Psoas muscle (tissue), 8 donors: ENCODE results near the gene WDR7. TPM values are rescaled to one million over a fixed set of nuclear protein-coding genes. Genes with fewer than 3 reads are reported as not detected.

Experiments used
- ATAC-seq, 4 donors: fragments of 200-7000 bp; cut with Tn5 transposase; one replicate each; pipeline ENCODE4 v1.9.1; 2020; ENCODE audit warnings: moderate library complexity in 3 of 4, mild to moderate bottlenecking in 2 of 4
- DNase-seq, 2 donors: peaks; one replicate each; pipeline ENCODE4 v3.0.0-alpha.2; 2020
- H3K27ac ChIP-seq: fragments of 200-600 bp; one replicate; pipeline ENCODE4 v1.8.0; 2022
- H3K27me3 ChIP-seq, 3 donors: fragments of 200-600 bp in 1 of 3; one replicate each; pipeline versions ENCODE4 v1.6.1 to v1.8.0; 2013 to 2022; ENCODE audit warnings: low read length in 2 of 3, mild to moderate bottlenecking in 2 of 3, moderate library complexity in 1 of 3; ENCODE audit not compliant: insufficient read depth in 3 of 3
- H3K36me3 ChIP-seq, 2 donors: fragments of 200-600 bp in 1 of 2; one replicate each; pipeline versions ENCODE4 v1.6.1 to v1.8.0; 2013 to 2022; ENCODE audit warnings: low read depth in 1 of 2, mild to moderate bottlenecking in 1 of 2, moderate library complexity in 1 of 2; ENCODE audit not compliant: insufficient read depth in 1 of 2
- H3K4me1 ChIP-seq: fragments of 200-600 bp; one replicate; pipeline ENCODE4 v1.8.0; 2022
- H3K4me3 ChIP-seq: fragments of 200-600 bp; one replicate; pipeline ENCODE4 v1.8.0; 2022; ENCODE audit warnings: mild to moderate bottlenecking
- H3K9me3 ChIP-seq: fragments of 200-600 bp; one replicate; pipeline ENCODE4 v1.8.0; 2022
- WGBS, 3 donors: extraction: QIAGEN DNeasy Blood & Tissue Kit; methylation state at CpG; one replicate each; pipeline versions ENCODE4 v1.1.6 to v1.1.7; 2013; 5-methylcytosine and 5-hydroxymethylcytosine counted together
- intact Hi-C, 2 donors: fragments of 100-400 bp; cut with DNase I; formaldehyde crosslinking; loops; one replicate each; pipeline versions ENCODE4 v1.11.0 to v1.14.2; 2022
- polyA plus RNA-seq, 3 donors: library from polyadenylated mRNA; stranded (reverse); fragments of 200-250 nt; gene quantifications; one replicate each; pipeline ENCODE4 v1.2.3, GENCODE V29; 2013
- total RNA-seq, 4 donors: library from RNA; stranded (reverse); fragmentation: NEBNext Ultra II Directional in 2 of 4; extraction: Animal tissue kit (Norgen Biotek cat#: 25700) in 2 of 4; gene quantifications; one replicate each; pipeline versions ENCODE4 v1.2.1 to v1.2.4, GENCODE V29; 2021 to 2023
- TF ChIP-seq, protein P1 (sequence below): fragments of 200-600 bp; IDR thresholded peaks from one replicate; pipeline ENCODE4 v1.8.0; 2022; ENCODE audit warnings: antibody characterized with exemption
- donor health status: healthy with polysubstance abuse.
- donor health status: DM: no; HTN: no; CAD: no; lungs with moderate emphysema.
- donor health status: Bipolar disorder and iron deficiency.
- donor health status: healthy.
- donor health status: DM: yes; HTN: yes; CAD: no.
- donor health status: DM: no; HTN: no; CAD: no.
- donor health status: DM: no; HTN: no; CAD: no.
- donor health status: DM: yes; HTN: yes; CAD: no.

The WDR7 gene
- total and polyA plus RNA-seq, 7 donors, result 2.6 to 24.4 (median 15.5) TPM

DNA sequence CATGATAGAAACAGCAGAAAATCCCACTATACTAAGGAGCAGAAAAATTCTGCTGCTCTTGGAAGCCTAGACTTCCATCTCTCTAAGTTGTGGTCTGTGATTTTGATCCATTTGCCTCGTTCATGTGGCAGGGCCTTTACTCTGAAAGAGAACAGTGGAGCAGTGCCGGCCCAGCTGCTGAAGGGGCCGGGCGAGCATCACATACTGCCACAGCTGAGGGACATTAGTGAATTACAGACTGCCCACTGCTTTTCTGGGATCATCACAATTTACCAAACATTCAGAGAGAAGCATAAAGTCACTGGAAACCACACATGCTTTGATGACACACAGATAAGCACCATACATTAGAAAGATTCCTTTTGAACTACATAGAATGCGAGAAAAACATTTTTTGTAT lies 278.7 kb downstream of the WDR7 start:
- TF ChIP-seq, protein P1, sequence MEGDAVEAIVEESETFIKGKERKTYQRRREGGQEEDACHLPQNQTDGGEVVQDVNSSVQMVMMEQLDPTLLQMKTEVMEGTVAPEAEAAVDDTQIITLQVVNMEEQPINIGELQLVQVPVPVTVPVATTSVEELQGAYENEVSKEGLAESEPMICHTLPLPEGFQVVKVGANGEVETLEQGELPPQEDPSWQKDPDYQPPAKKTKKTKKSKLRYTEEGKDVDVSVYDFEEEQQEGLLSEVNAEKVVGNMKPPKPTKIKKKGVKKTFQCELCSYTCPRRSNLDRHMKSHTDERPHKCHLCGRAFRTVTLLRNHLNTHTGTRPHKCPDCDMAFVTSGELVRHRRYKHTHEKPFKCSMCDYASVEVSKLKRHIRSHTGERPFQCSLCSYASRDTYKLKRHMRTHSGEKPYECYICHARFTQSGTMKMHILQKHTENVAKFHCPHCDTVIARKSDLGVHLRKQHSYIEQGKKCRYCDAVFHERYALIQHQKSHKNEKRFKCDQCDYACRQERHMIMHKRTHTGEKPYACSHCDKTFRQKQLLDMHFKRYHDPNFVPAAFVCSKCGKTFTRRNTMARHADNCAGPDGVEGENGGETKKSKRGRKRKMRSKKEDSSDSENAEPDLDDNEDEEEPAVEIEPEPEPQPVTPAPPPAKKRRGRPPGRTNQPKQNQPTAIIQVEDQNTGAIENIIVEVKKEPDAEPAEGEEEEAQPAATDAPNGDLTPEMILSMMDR, result no peak
- H3K4me3 ChIP-seq, result no peak overlapping the region
- H3K9me3 ChIP-seq, result no peaks in the 10 kb centered on the region
- no peaks in the 10 kb centered on the region for H3K4me1 ChIP-seq
- whole genome bisulfite sequencing, 3 donors, result 72 to 78% (median 76%) methylated on average over 5 of the region's 5 CpGs
- intact Hi-C loops, result no loop called here
- H3K27me3 ChIP-seq, result no peaks in the 10 kb centered on the region
- H3K27ac ChIP-seq, result no peak overlapping the region
- ATAC-seq, result no peak
- no peak for DNase-seq
- H3K36me3 ChIP-seq, result no peaks in the 10 kb centered on the region

DNA sequence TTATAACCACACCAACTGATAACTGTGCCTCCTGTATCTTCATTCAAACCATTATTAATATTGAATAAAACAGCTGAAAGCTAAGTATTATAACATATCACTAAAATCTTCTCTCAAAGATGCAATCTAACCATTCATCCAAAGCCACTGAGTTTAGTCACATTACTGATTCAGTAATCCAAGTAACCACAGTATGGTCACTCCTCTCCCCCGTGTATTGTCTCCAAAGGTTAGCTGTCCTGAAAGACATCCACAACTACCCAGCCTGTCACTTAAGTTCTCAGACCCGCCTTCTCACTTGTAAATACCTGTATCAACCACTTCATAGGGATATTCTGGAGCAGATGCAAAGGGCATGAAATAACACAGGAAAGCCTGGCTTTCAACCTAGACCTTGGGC lies 282.3 kb downstream of the WDR7 start:
- 86 to 94% (median 91%) methylated on average over 2 of the region's 2 CpGs for WGBS, 3 donors
- Histone ChIP-seq H3K36me3 (peaks cover 0 to 27% of the 10 kb centered on the region in 2 donors), H3K9me3 (no peaks in the 10 kb centered on the region), H3K27ac (no peak overlapping the region), H3K27me3 (no peaks in the 10 kb centered on the region), H3K4me1 (no peaks in the 10 kb centered on the region), H3K4me3 (no peak overlapping the region)
- DNase-seq (no peak), ATAC-seq (no peak)
- TF ChIP-seq, protein P1, result no peak
- intact Hi-C loops, result no loop called here

DNA sequence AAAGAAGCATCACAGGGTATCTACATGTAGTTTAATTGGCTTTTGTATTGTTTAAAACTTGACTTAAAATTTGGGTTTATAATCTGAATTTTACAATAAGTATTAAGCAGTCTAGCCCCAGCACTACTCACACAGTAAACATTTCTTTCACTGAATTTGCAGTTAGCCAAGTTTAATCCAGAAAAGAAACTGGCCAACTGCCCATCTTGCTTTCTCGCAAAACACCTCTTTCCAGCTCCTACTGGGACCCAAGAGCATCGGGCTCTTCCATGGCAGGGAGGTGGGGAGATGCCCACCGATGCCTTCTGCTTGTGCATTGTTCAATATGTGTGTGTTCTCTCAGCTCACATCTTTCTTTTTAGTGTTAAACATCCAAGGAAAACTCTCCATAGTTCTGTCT lies 283.0 kb downstream of the WDR7 start:
- intact Hi-C loops, result no loop called here
- DNase-seq (no peak), ATAC-seq (no peak)
- TF ChIP-seq, protein P1, result no peak
- Histone ChIP-seq H3K4me3 (no peak overlapping the region), H3K27ac (no peak overlapping the region), H3K36me3 (peaks cover 0 to 27% of the 10 kb centered on the region in 2 donors), H3K27me3 (no peaks in the 10 kb centered on the region), H3K4me1 (no peaks in the 10 kb centered on the region), H3K9me3 (no peaks in the 10 kb centered on the region)
- WGBS, 3 donors, result 70 to 83% (median 75%) methylated on average over 3 of the region's 3 CpGs

DNA sequence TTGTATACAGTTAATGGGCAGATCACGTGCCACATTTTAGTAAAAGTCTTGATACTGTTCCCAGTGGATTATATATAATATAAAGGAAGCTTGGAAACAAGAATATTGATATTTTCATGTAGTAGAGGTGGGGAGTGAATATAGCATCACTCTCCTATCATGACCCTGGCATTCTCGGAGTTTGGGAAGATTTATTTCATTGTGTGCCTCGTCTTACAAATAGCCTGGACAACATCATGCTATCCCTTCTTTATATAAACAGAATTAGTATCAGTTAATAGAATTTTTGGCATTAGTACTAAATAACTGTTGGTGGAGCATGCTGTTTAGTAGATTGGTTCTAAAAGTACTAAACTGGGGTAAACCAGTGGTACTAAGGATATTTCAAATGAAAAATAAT lies 283.7 kb downstream of the WDR7 start:
- no peak for DNase-seq
- no peak for ATAC-seq
- TF ChIP-seq, protein P1, result no peak
- WGBS, 3 donors, result 87 to 91% (median 91%) methylated on average over 3 of the region's 3 CpGs
- Histone ChIP-seq H3K4me3 (no peak overlapping the region), H3K4me1 (no peaks in the 10 kb centered on the region), H3K27ac (no peak overlapping the region), H3K36me3 (peaks cover 0 to 27% of the 10 kb centered on the region in 2 donors), H3K27me3 (no peaks in the 10 kb centered on the region), H3K9me3 (no peaks in the 10 kb centered on the region)
- intact Hi-C loops, result no loop called here

DNA sequence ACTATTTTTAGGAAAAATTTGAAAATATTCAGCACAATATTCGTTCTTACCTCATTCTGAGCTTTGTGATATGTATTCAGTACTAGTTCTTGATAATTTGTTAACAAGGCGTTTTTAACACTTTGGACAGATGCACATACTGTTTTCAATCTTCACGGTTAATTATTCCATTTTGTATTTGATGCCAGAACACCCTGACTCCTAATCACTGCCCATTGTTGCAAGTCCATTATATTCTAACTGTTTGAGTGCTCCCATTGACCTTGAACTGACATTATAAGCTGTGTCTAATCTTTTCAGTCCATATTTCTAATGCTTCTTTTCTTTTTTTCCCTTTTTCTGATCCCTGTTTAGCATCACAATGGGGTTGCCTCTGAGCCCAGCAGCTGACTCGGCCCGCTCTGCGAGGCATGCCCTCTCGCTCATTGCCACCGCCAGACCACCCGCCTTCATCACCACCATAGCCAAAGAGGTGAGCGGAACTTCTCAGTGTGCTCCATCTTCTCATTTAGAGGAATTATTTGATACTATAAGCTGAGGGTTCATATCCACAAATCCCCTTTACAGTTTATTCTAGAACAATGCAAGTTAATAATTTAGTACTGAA lies 284.4 kb downstream of the WDR7 start:
- Histone ChIP-seq H3K27ac (no peak overlapping the region), H3K36me3 (peaks cover 0 to 27% of the 10 kb centered on the region in 2 donors), H3K9me3 (no peaks in the 10 kb centered on the region), H3K27me3 (no peaks in the 10 kb centered on the region), H3K4me3 (no peak overlapping the region), H3K4me1 (no peaks in the 10 kb centered on the region)
- DNase-seq, result no peak
- TF ChIP-seq, protein P1, result no peak
- ATAC-seq, result no peak
- 88 to 93% (median 89%) methylated on average over 10 of the region's 10 CpGs for WGBS, 3 donors
- intact Hi-C loops, result no loop called here
